A549 treated with Hydrocortisone at 1 μM for 4 hours (cell line): ENCODE results near the gene RB1. TPM values are rescaled to one million over a fixed set of nuclear protein-coding genes. Genes with fewer than 3 reads are reported as not detected.

Experiments
- total RNA-seq: library from RNA; stranded (reverse); fragments of 200-300 nt; extraction: Qiagen RNA extraction; gene quantifications from 5 replicates; pipeline ENCODE4 v1.2.3, GENCODE V29; 2022

Gene RB1
- total RNA-seq: 12.6 to 18.5 TPM (median 13.8 TPM) in 5 replicates

DNA sequence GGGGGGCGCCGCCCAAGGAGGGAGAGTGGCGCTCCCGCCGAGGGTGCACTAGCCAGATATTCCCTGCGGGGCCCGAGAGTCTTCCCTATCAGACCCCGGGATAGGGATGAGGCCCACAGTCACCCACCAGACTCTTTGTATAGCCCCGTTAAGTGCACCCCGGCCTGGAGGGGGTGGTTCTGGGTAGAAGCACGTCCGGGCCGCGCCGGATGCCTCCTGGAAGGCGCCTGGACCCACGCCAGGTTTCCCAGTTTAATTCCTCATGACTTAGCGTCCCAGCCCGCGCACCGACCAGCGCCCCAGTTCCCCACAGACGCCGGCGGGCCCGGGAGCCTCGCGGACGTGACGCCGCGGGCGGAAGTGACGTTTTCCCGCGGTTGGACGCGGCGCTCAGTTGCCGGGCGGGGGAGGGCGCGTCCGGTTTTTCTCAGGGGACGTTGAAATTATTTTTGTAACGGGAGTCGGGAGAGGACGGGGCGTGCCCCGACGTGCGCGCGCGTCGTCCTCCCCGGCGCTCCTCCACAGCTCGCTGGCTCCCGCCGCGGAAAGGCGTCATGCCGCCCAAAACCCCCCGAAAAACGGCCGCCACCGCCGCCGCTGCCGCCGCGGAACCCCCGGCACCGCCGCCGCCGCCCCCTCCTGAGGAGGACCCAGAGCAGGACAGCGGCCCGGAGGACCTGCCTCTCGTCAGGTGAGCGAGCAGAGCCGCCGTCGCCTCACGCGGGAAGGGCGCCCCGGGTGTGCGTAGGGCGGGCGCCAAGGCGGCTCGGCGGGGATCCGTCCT, at the start of gene RB1:
Gene RB1, plus strand, starts transcription at position 393 of the 784 bp plus-strand sequence. Its CDS starts 162 bp downstream, at position 555.

DNA sequence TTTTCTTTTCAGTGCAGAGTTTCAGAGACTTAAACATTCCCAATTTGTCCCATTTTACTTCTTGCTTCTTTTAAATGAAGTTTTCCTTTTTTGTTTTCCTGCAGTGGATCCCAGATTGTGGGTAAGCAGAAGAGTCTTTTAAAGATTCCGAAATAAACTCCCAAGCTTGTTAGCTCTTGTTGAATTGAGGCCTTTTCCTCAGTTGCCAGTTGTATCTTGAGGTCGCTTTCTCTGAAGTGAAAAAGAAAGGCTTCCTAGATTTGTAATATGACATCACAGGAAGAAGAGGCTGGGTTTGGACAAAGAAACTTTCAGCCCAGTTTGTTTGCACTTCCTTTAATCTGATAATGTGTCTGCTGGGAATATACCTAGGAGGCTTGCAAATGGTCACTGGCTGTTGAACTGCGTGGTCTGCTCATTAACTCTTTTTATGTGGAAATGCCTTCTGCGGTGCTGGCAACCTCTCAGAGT, 109.4 kb downstream of the RB1 start, which contains the start of gene LPAR6:
Gene LPAR6, minus strand, starts transcription at position 233 of the 471 bp plus-strand sequence. CDS start 690 bp downstream, outside the sequence.

Other genes starting within 250 kb of the RB1 start
- gene MED4, start 208.6 kb upstream of the RB1 start, total RNA-seq: 35.0 to 42.5 TPM (median 36.4 TPM) in 5 replicates
- gene ITM2B, start 70.5 kb upstream of the RB1 start, total RNA-seq: 125 to 175 TPM (median 161 TPM) in 5 replicates
- 0.30 to 1.3 TPM (median 0.82 TPM) in 5 replicates for gene LPAR6, start 109.4 kb downstream of the RB1 start, total RNA-seq
- gene RCBTB2, start 229.3 kb downstream of the RB1 start, total RNA-seq: 0.90 to 1.4 TPM (median 0.96 TPM) in 5 replicates